Coronary artery (tissue), 2 donors: ENCODE data around the gene SLC16A3.

ENCODE experiments used
- DNase-seq: peaks from one replicate; pipeline ENCODE4 v3.0.0-alpha.2; 2017; ENCODE audit warnings: low spot score
- H3K27ac ChIP-seq, 2 donors: fragments of 200-600 bp; sonication (generic); one replicate each; pipeline ENCODE4 v1.5.1; 2016 to 2019
- H3K4me3 ChIP-seq: fragments of 200-600 bp; sonication (generic); 2 replicates; pipeline ENCODE4 v1.5.1; 2016; ENCODE audit warnings: mild to moderate bottlenecking, moderate library complexity
- TF ChIP-seq, protein P1 (sequence below): fragments of 200-600 bp; sonication (generic); IDR thresholded peaks from one replicate; pipeline ENCODE4 v1.5.1; 2019; ENCODE audit warnings: antibody characterized with exemption

Gene SLC16A3

DNA sequence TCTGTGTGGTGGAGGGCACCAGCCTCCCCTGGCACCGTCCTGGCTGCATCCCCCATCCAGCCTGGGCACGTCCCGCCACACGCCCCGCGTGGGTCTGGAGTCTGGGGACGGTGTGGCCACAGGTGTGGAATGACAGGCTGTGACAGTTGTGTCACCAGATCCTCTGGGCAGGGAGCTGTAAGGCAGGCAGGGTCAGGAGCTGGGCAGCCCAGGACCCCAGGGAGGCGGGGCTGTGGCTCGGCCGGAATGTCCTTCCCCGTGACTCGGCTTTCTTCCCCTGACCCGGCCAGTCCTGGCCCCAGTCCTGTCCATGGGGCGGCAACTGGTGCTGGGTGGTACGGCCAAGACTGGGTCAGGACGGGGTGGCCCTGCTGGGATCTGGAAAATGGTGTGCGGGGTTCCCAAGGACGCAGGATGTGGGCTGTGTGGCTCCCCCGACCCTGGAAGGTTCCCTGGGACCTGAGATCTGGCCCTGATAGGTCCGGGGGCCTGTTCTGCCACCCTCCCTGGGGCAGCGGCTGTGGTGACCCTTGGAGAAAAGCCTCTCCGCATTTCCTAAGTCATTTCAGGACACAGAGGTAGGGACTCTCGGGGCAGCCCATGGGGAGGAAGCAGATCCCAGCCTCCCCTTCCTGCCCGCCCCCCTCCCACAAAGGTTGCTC is 3.3 kb upstream of the SLC16A3 start:
- peak; percentile 71 for DNase-seq
- TF ChIP-seq, protein P1, sequence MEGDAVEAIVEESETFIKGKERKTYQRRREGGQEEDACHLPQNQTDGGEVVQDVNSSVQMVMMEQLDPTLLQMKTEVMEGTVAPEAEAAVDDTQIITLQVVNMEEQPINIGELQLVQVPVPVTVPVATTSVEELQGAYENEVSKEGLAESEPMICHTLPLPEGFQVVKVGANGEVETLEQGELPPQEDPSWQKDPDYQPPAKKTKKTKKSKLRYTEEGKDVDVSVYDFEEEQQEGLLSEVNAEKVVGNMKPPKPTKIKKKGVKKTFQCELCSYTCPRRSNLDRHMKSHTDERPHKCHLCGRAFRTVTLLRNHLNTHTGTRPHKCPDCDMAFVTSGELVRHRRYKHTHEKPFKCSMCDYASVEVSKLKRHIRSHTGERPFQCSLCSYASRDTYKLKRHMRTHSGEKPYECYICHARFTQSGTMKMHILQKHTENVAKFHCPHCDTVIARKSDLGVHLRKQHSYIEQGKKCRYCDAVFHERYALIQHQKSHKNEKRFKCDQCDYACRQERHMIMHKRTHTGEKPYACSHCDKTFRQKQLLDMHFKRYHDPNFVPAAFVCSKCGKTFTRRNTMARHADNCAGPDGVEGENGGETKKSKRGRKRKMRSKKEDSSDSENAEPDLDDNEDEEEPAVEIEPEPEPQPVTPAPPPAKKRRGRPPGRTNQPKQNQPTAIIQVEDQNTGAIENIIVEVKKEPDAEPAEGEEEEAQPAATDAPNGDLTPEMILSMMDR: no peak
- no peak overlapping the region for H3K27ac ChIP-seq
- H3K4me3 ChIP-seq: no peak overlapping the region

DNA sequence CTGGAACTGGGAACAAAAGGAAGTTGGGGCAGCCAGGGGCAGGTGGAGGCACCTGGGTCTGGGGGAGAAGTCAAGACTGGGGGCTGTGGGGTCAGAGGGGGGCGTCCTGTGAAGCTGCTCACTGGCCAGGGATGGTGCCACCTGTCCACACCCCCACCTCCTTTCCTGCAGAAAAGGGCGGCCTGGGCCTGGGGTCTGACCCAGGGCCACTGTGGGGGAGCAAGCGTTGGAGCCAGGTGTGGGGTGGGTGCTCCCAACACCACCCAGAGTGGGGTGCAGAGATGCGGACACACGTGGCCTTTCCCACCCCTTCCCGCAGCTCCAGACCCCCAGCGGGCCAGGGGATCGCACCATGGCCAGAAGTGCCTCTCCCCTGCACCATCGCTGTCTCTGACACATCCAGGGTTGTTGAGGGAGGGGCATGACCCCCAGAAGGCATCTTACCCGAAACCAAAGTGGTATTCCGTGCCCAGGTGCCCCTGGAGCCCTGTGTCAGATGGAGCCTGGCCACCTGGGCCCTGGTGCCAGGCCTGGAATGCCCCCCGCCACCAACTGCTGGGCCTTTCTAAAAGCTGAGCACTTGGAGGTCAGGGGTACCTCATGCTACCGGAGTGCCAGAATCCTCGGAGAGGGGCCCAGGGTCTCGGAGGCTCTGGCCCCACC is 2.6 kb upstream of the SLC16A3 start:
- no peak overlapping the region for H3K4me3 ChIP-seq

GRCh38 chr17:82226809-82227628 is 1.8 kb upstream of the SLC16A3 start:
- TF ChIP-seq, protein P1: no peak
- DNase-seq: no peak
- Histone ChIP-seq H3K4me3 (no peak overlapping the region), H3K27ac (no peak overlapping the region)

More for the DNA sequence above, 2.6 kb upstream of the SLC16A3 start:
- H3K27ac ChIP-seq: no peak overlapping the region
- peak; percentile 69 for DNase-seq
- TF ChIP-seq, protein P1: no peak

DNA sequence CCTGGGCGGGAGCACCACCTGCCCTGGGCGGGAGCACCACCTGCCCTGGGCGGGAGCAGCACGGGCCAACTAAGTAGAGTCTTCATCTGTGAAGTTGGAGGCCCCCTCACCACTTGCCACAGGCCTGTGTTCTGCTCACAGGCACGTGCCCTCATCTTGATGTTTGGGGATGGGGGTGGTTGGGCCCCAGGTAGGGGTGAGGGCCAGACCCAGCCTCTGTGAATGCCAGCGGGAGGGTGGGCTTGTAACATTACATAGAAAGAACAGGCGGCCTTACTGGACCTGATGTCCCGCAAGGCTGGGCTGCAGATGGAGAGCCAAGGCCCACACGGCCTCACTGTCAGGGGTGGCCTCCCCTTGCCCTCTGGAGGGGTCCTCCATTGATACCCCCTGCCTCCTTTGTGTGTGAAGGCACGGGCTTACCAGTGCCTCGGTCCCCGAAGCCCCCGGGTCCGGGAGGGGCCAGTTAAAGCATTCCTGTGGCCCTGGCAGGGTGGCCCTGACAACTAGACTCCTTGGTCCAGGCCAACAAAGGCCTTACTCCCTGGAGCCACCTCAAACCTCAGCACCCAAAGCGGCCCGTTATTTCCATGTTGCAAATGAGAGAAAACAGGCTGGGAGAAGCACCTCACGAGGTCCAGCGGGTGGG is 1.1 kb upstream of the SLC16A3 start:
- TF ChIP-seq, protein P1: no peak
- H3K4me3 ChIP-seq: peak overlapping the region; percentile 90

DNA sequence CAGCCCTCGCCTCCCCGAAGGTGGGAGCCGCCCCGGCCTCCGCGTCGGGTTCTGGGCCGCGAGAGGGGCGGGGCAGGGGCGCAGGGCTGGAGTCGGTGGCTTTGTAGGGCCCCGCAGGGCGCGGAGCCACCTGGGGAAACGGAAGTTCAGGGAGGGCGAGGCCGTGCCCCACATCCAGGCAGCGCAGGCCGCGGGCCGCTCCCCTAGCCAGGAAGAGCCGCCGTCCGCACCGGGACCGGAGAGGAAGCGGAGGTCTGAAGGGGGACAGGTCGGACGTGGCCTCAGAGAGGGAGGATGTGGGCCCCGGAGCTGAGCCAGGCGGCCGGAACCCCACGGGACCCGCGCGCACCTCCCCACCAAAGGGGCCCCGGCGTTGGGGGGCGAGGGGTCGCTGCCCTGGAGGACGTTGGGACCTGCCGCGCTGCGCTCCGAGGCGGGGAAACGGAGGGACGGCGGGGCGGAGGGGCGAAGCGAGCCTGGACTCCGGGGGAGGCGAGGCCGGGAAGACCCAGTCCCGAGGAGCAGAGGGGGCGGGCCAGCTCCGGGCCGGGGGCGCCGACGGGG is 482 bp upstream of the SLC16A3 start:
- no peak for DNase-seq
- Histone ChIP-seq H3K27ac (peak overlapping the region; percentile 40 to 92), H3K4me3 (peak overlapping the region; percentile 90)
- TF ChIP-seq, protein P1: no peak

More for the DNA sequence above, 1.1 kb upstream of the SLC16A3 start:
- no peak for DNase-seq
- H3K27ac ChIP-seq: peak overlapping the region; percentile 40 to 92

DNA sequence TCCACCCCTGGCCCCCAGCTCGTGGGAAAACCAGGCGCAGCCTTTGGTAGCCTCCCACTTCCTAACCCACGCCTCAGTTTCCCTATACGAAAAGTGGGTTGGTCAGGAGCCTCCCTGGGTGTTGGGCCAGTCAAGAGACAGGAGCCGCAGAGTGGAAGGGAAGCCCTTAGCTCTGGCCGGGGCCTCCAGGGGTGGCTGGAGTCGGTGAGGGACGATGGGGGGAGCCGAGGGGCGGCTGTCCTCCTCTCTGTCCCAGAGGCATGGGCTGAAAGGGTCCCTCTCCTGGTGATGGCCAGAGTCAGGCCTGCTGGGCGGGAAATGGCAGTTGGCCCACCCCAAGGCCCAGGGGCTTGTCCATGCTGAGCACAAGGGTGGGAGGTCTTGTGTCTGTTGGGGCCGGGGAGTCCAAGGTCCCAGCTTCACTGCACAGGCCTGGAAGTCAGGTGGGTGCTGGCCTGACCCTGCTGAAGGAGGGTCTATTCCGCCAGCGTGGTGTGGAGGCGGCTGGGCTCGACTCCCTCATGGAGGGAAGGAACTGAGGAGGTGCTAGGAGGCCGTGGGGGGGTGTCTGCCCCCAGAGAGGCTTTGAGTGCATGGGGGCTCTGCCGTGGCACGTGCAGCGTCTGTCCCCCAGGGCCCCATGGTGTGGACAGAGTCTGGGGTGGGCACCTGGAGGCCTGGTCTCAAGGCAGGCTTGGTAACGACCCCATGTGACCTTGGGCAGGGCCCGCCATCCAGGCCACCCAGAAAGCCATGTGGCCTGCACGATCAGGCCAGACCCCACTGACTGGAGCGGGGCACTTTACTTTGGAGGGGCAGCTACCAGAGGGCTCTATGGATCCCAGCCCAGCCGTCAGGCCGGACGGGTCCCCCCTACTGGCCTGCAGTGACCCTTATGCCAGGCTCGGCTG is 1.1 kb downstream of the SLC16A3 start:
- Histone ChIP-seq H3K27ac (peak overlapping the region; percentile 78 to 92), H3K4me3 (peak overlapping the region; percentile 90)
- TF ChIP-seq, protein P1: no peak
- DNase-seq: peak; percentile 76
